MM.1S (cell line): ENCODE measurements around the gene MRPS18A.

Experiments used
- EZH2 ChIP-seq: fragments of 300-600 bp; sonication (generic); optimal IDR thresholded peaks from 2 replicates; pipeline ENCODE3; 2017; ENCODE audit warnings: low read depth, mild to moderate bottlenecking, antibody characterized with exemption, low read length, mixed read lengths
- TF ChIP-seq, protein P1 (sequence below): fragments of 300-600 bp; sonication (generic); IDR thresholded peaks from 2 replicates; pipeline ENCODE4 v1.5.1; 2016; ENCODE audit warnings: antibody characterized with exemption, low read length, mixed read lengths

DNA sequence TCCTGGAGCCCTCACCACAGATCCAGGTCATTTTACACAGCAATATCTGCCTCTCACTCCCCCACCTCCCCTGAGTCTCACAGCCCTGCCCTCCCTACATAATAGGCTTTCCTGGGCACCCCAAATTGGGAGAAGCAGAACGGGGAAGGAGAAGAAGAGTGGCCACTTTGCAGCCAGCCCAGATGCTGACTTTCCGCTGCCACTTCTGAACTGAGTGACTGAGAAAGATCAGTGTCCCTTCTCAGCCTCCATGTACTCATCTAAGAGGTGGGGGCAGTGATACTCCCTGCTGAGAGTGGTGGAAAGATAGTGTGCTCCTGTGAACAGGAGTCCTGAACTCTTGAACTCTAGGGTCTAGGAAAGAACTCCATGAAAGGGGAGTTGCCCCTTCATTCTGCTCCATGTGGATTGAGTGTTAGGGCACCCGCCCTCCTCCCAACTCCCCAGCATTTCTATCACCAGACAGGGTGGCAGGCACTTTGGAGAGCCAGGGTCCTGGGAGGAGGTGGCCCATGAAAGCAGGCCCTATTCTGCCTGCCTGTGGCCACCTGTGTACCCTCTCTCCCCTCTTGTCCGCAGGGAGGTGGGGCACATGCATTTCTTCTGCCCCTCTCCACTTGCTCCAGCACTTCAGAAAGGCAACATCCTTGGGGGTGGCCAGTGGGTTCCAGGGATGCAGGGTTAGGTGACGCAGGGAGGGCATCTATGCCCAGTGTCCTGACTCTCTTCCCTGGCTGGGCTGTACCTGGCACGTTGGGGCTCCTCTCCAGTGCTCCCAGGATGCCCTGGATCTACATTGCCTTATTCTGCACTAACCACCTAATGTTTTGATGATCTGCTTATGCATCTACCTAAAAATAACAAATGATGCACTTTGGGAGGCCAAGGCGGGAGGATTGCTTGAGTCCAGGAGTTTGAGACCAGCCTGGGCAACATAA is 38.3 kb upstream of the MRPS18A start:
- no peak for TF ChIP-seq EZH2
- TF ChIP-seq, protein P1, sequence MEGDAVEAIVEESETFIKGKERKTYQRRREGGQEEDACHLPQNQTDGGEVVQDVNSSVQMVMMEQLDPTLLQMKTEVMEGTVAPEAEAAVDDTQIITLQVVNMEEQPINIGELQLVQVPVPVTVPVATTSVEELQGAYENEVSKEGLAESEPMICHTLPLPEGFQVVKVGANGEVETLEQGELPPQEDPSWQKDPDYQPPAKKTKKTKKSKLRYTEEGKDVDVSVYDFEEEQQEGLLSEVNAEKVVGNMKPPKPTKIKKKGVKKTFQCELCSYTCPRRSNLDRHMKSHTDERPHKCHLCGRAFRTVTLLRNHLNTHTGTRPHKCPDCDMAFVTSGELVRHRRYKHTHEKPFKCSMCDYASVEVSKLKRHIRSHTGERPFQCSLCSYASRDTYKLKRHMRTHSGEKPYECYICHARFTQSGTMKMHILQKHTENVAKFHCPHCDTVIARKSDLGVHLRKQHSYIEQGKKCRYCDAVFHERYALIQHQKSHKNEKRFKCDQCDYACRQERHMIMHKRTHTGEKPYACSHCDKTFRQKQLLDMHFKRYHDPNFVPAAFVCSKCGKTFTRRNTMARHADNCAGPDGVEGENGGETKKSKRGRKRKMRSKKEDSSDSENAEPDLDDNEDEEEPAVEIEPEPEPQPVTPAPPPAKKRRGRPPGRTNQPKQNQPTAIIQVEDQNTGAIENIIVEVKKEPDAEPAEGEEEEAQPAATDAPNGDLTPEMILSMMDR = no peak
